Measurements from ENCODE around the gene CDH6. TPM values are rescaled to one million over a fixed set of nuclear protein-coding genes. Genes with fewer than 3 reads are reported as not detected.

CDH6 gene
- total RNA-seq, 1 donor from 2014 or later: 1.3 TPM

GRCh38 chr5:31244921-31245320 is 51.4 kb downstream of the CDH6 start:
- DNase-seq (ENCODE audit: low spot score) (no peak), ATAC-seq (no peak)

GRCh38 chr5:31247381-31247780 is 53.9 kb downstream of the CDH6 start:
- DNase-seq (ENCODE audit: low spot score): no peak
- ATAC-seq: no peak

GRCh38 chr5:31250201-31250600 is 56.7 kb downstream of the CDH6 start:
- no peak for DNase-seq (ENCODE audit: low spot score)
- no peak for ATAC-seq

- DNase-seq (ENCODE audit: low spot score) (no peak), ATAC-seq (no peak)
Measured at GRCh38 chr5:31251032-31251431, 57.5 kb downstream of the CDH6 start.

GRCh38 chr5:31255041-31255440 is 61.6 kb downstream of the CDH6 start:
- ATAC-seq: no peak
- no peak for DNase-seq (ENCODE audit: low spot score)

GRCh38 chr5:31268256-31268655 is 74.8 kb downstream of the CDH6 start:
- ATAC-seq (no peak), DNase-seq (ENCODE audit: low spot score) (no peak)

GRCh38 chr5:31268686-31269085 is 75.2 kb downstream of the CDH6 start:
- ATAC-seq: no peak
- no peak for DNase-seq (ENCODE audit: low spot score)

DNA sequence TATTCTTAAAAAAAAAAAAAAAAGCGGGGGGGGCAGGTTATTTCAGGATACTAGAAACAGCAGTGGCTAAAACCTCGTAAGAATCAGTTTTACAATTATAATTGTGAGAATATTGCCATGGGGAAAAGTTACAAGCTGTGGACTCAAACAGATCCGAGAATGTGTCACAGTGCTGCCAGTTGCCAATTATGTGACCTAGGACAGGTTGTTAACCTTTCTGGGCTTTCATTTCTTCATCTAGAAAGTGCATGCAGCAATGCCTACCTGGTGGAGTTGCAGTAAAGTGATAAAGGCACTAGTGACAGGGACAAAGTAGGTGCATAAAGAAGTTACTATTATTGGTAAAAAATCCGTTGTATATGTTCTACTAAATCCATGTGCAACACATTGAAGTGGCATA is 75.8 kb downstream of the CDH6 start:
- ATAC-seq (peak; percentile 43), DNase-seq (ENCODE audit: low spot score) (no peak)

GRCh38 chr5:31270396-31270795 is 76.9 kb downstream of the CDH6 start:
- ATAC-seq (peak; percentile 34), DNase-seq (ENCODE audit: low spot score) (no peak)

DNA sequence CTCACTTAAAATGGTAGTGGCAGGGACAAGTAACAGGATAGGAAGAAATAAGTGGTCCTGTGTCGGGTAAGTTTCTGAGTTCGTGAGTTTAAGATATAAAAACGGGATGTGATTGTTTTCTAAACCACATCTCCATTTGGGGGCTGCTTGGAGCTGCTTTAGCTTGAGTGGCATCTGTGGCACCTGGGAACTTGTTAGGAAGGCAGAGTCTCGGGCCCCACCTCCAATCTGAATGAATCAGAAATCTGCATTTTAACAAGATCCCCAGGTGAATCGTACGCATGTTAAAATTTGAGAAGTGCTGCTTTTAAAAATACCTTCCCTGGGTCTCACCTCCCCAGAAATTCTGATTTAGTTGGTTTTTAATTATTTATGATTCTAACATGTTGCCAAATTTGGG is 78.1 kb downstream of the CDH6 start:
- DNase-seq (ENCODE audit: low spot score) (no peak), ATAC-seq (no peak)

DNA sequence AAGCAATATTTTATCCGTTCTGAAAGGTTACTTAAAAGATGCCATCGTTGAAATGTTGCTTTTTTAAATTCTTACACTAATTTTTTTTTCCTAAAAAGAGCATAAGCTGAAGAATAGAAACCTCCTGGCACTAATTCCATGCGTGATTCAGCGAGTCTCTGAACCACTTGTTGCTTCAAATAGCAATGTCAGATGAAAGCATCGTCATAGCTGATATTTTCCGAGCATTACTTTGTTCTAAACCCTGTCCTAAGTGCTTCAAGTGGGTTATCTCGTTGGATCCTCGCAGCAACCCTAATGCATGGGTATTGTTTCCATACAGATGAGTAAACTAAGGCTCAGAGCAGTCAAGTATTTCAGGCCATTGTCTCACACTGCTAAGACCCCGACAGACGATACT is 79.7 kb downstream of the CDH6 start:
- ATAC-seq (no peak), DNase-seq (ENCODE audit: low spot score) (no peak)

- no peak for DNase-seq (ENCODE audit: low spot score)
- peak; percentile 23 for ATAC-seq
Measured at GRCh38 chr5:31273631-31274378, 80.3 kb downstream of the CDH6 start.

GRCh38 chr5:31280210-31280609 is 86.7 kb downstream of the CDH6 start:
- ATAC-seq: no peak
- DNase-seq (ENCODE audit: low spot score): no peak

- no peak for ATAC-seq
- no peak for DNase-seq (ENCODE audit: low spot score)
Measured at GRCh38 chr5:31283326-31283725, 89.8 kb downstream of the CDH6 start.

GRCh38 chr5:31285025-31285424 is 91.5 kb downstream of the CDH6 start:
- DNase-seq (ENCODE audit: low spot score) (no peak), ATAC-seq (no peak)

- DNase-seq (ENCODE audit: low spot score): no peak
- ATAC-seq: no peak
Measured at GRCh38 chr5:31287985-31288384, 94.5 kb downstream of the CDH6 start.

- no peak for ATAC-seq
- DNase-seq (ENCODE audit: low spot score): no peak
Measured at GRCh38 chr5:31289429-31289828, 95.9 kb downstream of the CDH6 start.

- DNase-seq (ENCODE audit: low spot score) (no peak), ATAC-seq (no peak)
Measured at GRCh38 chr5:31291323-31291854, 97.9 kb downstream of the CDH6 start.

GRCh38 chr5:31300501-31300900 is 107.0 kb downstream of the CDH6 start:
- ATAC-seq: no peak
- no peak for DNase-seq (ENCODE audit: low spot score)

GRCh38 chr5:31301833-31302232 is 108.3 kb downstream of the CDH6 start:
- DNase-seq (ENCODE audit: low spot score): no peak
- no peak for ATAC-seq

DNA sequence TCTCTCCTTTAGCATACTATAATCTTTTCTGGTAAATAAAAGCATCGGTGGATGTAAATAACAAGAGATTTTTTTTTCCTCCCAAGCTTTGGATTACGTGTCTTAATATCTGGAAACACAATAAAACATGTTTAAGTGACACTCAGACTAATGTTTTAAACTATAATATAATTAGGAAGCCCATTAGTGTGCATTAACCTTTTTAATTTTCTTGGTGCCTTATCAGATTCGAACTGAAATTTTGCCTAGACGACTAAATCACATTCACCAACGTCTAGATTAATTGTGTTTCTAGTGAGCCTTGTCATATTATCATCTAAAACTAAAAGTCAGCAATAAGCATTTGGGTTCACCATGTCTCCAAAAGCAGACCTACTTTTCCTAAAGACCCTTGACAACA is 110.2 kb downstream of the CDH6 start:
- ATAC-seq: no peak
- no peak for DNase-seq (ENCODE audit: low spot score)

DNA sequence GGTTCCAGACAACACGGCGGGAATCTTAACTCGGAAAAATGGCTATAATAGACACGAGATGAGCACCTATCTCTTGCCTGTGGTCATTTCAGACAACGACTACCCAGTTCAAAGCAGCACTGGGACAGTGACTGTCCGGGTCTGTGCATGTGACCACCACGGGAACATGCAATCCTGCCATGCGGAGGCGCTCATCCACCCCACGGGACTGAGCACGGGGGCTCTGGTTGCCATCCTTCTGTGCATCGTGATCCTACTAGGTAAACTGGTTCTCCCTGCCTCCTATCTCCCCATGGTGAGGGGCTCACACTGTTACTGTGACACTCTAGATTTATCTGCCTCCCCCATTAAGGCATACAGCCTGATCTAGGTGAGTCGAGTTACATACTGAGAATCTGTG is 124.2 kb downstream of the CDH6 start:
- ATAC-seq: no peak
- no peak for DNase-seq (ENCODE audit: low spot score)

DNA sequence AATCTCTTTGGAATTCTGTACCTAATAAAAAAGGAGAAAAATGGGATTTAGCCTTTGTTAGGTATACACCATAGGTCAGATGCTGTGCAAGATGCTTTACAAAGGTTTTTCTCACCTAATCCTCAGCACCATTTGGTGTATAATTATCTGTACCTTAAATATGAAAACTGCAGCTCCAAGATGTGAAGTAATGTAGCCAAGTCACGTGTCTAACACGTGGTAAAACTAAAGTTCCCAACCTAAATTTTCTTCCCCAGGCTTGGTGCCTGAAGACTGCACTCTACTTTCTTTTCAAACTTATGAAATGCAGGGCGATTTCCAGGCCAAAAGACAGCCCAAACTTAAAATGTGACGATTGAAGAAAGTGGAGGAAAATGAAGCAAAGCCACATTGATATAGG is 125.8 kb downstream of the CDH6 start:
- ATAC-seq (no peak), DNase-seq (ENCODE audit: low spot score) (no peak)
